OCI-LY1 (cell line): Measurements from ENCODE around the gene SHC4.

Experiments used
- CTCF ChIP-seq: fragments of 200-600 bp; sonication (generic), shearing (Covaris generic); IDR thresholded peaks from 2 replicates; pipeline ENCODE4 v1.5.1; 2017; ENCODE audit warnings: mild to moderate bottlenecking, antibody characterized with exemption, low read length, moderate library complexity, mixed read lengths
- EZH2 ChIP-seq: fragments of 200-600 bp; sonication (generic), shearing (Covaris generic); IDR thresholded peaks from 2 replicates; pipeline ENCODE4 v1.8.0; 2017; ENCODE audit warnings: borderline replicate concordance, mixed run types, mild to moderate bottlenecking, antibody characterized with exemption, low read length, moderate library complexity, mixed read lengths

GRCh38 chr15:48946074-48946839 lies 17.5 kb downstream of the SHC4 start:
- no peak for TF ChIP-seq CTCF
- no peak for TF ChIP-seq EZH2
